ENCODE results near the gene FGF14.
"Not testable (repeated sequence)": the region's sequence is repeated elsewhere in the genome, so short reads cannot be mapped to it uniquely, and the experiment has no call there.

Gene FGF14

GRCh38 chr13:102122147-102122546 is 279.7 kb downstream of the FGF14 start:
- no peak for DNase-seq

GRCh38 chr13:102117175-102117831 is 284.5 kb downstream of the FGF14 start:
- DNase-seq: no peak

GRCh38 chr13:102103469-102103868 is 298.4 kb downstream of the FGF14 start:
- no peak for DNase-seq

DNA sequence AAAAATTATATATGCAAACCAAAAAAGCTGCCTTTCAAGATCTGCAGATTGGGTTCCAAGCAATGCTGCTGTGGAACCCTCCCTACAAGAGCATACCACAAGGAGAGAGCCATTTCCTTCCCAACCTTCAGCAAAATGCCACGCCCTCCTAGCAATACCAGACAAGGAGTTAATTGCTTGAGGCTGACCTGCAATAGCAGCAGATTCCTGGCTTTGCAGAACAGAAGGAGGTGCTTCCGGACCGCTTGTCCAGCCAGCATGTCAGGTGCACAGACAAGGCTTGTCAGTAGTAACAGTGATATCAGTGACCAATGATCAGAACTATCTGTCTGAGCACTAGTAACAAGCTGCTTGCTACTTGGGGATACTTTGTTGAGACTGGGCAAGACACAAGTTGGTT is 301.6 kb downstream of the FGF14 start:
- no peak for DNase-seq

- DNase-seq: no peak
Measured at GRCh38 chr13:102097708-102098107, 304.1 kb downstream of the FGF14 start.

DNA sequence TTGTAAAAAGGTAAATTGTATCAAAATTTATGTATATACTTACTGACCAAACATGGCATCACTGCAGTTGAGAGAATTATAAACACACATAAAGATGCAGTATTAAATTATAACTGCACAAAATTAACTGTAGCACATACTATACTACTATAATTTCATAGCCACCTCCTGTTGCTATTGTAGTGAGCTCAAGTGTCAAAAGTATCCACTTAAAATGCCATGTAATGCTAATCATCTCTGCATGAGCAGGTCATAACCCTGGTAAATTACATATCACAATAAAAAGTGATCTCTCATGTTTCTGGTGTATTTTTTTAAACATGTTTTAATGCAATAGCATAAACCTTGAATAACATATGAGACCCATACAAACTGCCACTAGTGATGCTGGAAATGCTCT is 308.6 kb downstream of the FGF14 start:
- DNase-seq: not testable (repeated sequence)

DNA sequence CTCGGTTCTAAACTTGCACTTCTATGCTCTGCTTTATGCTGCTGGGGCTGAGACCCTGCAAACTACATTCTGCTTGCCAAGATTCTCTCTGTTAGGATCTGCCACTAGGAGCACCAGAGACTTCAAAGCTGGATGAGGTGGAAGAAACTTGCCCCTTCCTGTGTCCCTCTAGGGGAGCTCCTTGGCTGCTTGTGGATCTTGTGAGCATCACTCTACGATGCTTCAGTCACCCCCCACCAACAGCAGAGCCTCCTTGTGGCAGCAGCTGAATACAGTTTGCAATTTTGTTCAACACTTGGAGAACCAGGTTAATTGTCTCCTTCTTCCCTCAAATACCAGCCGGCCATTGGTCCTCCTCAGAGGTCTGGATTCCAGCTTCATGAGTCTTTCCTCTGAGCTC is 310.6 kb downstream of the FGF14 start:
- DNase-seq: no peak

DNA sequence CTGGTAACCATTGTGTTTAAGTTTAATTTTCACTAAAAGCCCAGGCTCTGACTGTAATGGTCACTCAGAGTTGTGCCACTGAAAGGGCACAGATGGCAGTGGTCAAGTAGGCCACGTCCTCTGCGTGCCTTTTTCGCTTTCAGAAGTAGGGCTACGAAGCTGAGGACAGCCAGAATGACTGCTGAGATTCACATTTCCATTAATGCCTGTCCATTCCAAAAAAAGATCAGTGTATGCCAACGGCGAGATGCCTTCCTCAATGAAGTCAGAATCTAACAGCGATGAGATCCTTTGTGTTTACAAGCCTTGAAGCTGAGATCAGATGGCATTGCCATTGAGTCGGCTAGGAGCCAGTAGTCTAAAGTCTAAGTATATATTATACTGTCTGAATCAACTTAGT is 311.3 kb downstream of the FGF14 start:
- no peak for DNase-seq

- DNase-seq: no peak
Measured at GRCh38 chr13:102089722-102090121, 312.1 kb downstream of the FGF14 start.

DNA sequence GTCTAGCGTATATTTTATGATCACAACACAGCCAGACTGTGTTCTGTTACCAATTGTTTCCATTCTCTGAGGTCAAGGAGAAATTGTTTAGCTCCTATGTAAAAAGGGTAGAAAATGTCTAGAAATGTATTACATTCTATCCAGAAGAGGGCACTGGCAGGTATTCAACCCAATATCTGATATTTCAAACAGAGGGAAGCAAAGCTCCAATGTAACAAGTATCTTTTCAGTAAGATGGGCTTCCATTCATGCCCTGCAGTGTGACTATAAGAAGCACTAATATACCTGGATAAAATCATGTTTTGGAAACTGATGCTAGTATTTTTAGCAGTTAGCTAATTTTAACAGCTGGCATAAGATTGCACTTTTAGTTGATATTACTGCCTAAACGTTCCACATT is 312.7 kb downstream of the FGF14 start:
- DNase-seq: no peak

DNA sequence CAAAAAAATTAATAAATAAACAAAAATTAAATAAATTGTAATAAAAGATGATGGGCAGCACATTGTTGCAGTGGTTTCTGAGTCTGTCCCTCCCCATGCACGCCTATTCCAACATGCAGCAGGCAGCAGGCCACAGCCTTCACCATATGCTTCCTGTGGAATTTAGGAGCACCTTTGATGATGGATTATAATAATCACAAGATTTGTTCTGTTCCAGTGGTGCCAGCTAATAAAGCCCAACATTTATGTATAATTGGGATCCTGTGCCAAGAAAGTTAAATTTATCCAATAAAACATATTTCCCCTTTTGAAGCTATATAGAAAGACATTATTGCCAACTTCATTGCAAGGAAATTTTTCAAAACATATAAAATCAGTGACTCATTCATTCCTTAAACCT is 328.6 kb downstream of the FGF14 start:
- no peak for DNase-seq

- DNase-seq: no peak
Measured at GRCh38 chr13:102071711-102072110, 330.1 kb downstream of the FGF14 start.

GRCh38 chr13:102068323-102068722 is 333.5 kb downstream of the FGF14 start:
- DNase-seq: not testable (repeated sequence)

- DNase-seq: no peak
Measured at GRCh38 chr13:102055090-102055779, 346.6 kb downstream of the FGF14 start.

- no peak for DNase-seq
Measured at GRCh38 chr13:102049853-102050252, 352.0 kb downstream of the FGF14 start.

DNA sequence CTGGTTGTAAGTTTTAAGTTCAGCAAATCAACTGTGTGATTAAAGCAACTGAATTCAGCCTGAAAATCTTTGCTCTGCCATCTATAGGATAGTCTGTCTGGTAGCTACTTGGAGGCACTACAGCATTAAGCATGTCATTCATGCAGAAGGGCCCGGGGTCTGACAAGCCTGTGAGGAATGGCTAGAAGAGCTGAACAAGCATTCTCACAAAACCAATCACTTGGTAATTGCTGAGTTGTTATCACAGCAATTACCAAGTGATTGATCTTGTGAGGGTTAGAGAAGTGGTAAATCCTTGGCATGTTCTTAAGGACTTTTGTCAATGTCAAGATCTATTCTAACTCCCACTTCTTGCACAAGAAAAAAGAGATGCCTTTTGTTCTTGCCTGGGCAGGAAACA is 356.1 kb downstream of the FGF14 start:
- DNase-seq: no peak

DNA sequence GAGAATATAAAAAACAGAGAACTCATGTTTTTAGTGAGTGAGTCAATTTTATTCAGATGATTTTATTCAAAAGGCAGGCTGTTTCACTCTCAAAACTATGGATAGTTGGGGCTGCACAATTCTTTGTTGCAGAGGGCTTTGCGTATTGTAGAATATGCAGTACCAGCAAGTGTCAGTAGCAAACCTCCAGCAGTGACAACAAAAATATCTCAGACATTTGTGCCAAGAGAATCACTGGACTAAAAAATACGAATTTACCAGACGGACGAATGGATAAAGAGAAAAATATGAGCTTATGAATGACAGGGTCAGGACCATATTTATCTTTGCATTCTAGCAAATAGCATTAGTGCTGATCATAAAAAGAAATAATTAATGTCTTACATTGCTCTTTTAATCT is 359.1 kb downstream of the FGF14 start:
- no peak for DNase-seq

- no peak for DNase-seq
Measured at GRCh38 chr13:102041544-102041943, 360.3 kb downstream of the FGF14 start.

DNA sequence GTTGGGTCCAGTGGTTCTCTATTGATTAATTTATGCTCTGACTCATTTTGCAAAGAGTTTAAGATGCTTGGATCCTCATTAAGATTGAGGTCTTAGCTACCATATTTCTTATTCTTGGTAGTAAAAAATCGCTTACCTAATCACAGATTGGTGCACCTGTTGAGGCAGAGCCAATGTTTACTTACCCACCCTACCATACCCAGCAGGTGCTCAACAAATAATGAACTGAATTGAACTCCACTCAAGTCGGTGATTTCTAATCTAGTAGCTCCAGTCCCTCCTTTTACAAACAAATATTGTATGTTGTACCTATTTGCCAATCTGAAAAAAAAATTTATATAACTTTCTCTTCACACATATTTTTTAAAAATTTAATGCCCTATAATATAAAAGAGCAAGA is 361.0 kb downstream of the FGF14 start:
- no peak for DNase-seq

- DNase-seq: no peak
Measured at GRCh38 chr13:102039264-102039663, 362.6 kb downstream of the FGF14 start.

DNA sequence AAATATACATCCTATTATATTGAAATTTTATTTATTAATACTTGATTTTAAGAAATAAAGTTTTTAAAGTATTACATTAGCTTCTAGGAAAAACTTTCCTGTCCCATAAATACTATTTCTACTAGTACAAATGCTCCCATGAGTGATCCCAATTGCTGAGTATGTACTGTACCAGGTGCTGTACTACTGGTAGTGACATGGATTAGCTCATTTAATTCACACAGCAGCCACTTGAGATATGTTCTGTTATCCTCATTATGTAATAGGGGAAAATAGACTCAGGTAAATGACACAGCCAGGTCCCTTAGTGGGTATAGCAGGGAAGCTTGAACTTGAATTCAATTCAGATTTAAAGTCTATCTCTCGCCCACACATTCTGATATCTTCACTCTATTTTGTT is 363.1 kb downstream of the FGF14 start:
- DNase-seq: no peak

- DNase-seq: no peak
Measured at GRCh38 chr13:102035969-102036368, 365.9 kb downstream of the FGF14 start.

DNA sequence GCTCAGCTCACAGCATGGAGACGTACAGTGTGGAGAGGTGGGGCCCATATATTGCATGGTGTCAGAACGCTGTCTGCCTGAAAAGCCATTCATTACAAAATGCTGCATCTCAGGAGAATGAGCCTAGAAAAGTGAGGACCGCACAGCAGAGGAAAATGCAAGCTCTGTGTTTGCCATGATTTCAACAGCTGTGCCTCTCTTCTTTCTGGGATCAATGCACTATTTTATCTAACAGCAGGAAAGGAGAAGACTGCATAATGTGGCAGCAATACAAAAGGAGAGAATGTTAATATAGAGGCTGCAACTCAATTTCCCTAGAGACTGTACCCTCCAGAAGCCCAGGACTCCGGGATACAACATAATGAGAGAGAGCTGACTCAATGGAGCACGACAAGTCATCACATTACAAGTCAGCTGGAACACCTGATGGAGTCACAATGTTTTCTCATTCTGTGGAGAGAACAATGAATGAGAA is 368.0 kb downstream of the FGF14 start:
- no peak for DNase-seq

DNA sequence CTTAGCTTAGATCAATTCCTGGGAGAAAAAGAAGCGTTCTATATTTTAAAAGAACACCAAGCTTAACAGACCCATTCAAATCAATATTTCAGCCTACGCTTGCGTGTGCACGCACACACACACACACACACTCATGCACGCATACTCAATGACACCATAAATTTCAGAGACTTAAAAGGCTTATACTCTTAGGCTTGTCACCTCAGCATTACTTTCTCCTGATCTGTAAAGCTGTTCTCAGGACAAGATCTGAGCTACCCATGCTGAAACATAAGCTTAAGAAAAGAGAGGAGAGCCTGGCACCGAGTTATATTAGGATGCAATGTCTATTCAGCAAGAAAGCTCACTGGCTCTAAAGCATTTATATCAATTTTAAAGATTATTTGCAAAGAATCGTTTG is 368.5 kb downstream of the FGF14 start:
- DNase-seq: no peak

- no peak for DNase-seq
Measured at GRCh38 chr13:102028868-102029267, 373.0 kb downstream of the FGF14 start.
